DMS 273 treated with DMSO at 0.1 percent for 48 hours (cell line): Measurements from ENCODE around the gene CTTNBP2NL.
A peak's percentile ranks its signal among the peaks of the same experiment; 100 is the strongest.
"Not testable (repeated sequence)": the region's sequence is repeated elsewhere in the genome, so short reads cannot be mapped to it uniquely, and the experiment has no call there.

Experiments
- DNase-seq: peaks from one replicate; lab custom pipeline; 2025; lab: John Stamatoyannopoulos, UW

The CTTNBP2NL gene

DNA sequence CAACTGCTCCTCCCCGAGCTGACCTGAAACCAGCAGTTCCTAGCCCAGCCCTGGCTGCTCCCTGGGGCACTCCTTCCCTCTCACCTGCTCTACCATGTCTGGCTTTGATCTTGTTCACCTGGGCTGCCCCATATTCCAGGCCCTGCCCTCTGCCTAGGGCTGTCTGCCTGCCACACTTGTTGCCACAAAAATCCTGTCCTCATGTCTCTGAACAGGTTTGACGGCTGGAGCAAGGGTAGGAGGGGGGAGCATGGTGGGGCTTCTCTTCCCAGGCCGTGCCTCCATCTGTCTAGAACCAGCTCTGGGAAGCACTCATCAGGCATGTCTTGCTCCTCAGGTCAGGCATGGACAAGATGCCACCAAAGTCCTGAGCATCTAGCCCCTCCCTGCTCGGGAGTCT, 68.5 kb downstream of the CTTNBP2NL start:
- DNase-seq = no peak

DNA sequence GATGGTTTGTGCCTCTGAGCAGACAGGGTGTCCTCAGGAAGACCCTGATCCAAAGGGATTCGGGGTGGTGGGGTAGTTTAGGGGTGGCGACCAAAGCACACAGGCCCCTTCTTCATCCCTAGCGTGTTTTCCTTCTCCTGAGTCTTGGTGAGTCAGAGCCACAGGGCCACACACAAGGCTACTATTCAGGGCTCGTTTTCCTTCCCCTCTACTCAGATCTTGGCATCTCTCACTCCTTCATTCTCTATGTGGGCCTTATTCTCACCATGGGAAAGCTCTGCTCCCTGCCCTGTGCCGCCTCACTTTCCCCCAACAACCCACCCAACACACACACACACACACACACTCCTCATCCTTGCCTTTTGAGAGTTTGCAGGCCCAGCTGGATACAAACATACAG, 69.1 kb downstream of the CTTNBP2NL start:
- DNase-seq = no peak

DNA sequence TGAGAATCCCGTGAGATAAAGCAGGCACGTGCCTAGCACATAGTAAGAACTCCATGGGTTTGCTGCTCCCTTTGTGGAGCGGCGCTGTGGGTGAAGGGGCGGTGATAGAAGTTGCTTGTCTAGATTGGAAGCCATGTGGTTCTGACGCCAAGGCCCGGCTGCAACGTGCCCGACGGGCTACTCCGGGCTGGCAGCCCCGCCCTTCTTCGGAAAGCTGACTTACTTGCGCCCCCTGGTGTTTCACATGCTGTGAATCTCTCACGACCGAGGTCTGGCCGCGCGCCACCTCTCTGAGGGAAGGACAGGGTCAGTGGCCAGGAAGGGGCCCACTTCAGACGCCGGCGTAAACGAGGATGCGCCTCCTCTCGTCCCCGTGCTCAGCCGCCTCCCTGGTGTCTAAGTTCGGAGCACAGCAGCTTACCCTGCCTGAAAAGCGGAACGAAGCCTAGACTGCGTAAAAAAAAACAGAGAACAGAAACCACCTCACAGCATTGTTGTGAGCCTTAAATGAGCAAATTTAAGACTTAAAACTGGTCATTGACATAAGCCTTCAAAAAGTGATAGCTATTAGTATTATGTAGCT, 70.2 kb downstream of the CTTNBP2NL start:
- DNase-seq = peak; percentile 70

DNA sequence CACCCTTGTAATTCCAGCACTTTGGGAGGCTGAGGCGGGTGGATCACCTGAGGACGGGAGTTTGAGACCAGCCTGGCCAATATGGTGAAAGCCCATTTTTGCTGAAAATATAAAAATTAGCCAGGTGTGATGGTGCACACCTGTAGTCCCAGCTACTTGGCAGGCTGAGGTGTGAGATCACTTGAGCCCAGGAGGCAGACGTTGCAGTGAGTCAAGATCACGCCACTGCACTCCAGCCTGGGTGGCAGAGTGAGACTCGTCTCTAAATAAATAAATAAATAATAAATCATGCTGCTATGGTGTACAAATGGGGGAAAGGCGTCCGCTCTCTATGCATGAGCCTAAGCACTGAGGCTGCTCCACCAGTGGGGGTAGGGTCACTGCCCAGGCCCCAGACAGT, 74.3 kb downstream of the CTTNBP2NL start:
- not testable (repeated sequence) for DNase-seq

DNA sequence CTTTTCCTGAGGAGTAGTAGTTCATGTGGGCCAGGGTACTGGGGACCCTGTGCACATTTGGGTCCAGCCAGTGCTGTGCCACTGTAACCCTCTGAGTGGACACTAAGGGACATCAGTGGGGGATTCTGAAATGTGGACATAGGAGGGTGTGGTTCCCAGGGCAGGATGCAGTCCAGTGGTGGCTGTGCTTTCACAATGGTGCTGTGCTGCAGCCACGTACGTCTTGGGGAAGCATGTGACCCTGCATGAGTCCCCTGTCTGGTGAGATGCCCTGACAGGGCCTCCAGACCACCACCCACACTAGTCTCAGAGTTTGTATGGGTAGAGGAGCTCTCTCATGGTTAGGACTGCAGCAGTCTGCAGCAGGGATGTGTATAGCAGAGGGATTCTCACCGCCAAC, 75.0 kb downstream of the CTTNBP2NL start:
- no peak for DNase-seq

DNA sequence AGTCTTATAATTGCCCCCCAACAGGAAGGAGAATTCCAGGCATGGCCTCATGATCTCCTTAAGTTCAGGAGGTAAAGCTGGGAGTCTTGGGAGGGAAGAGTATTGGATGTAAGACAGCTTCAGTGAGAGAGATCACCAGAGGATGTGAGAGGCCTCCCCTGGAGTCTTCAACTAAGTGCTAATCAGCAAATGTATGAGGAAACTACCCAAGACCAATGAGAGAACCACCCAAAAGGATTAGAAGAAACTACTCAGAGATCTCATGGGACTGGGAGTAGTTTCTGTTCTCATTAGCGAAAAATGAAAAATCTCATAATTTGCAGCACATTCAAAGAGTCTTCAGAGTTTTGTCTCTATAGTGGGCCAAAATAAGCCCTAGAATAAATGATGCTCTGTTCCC, 76.1 kb downstream of the CTTNBP2NL start:
- no peak for DNase-seq

DNA sequence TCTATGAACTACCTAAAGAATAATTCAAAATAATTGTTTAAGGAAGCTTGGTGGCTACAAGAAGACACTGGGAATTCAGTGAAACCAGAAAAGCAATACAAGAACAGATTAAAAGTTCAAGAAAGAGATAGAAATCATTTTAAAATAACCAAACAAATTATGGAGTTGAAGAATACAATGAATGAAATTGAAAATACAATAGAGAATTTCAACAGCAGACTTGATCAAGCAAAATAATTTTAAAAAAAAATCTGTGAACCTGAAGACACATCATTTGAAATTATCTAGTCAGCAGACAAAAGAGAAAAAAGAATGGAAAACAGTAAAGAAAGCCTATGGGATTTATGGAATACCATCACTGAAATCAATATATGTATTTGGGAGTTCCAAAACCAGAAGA, 81.5 kb downstream of the CTTNBP2NL start:
- no peak for DNase-seq

DNA sequence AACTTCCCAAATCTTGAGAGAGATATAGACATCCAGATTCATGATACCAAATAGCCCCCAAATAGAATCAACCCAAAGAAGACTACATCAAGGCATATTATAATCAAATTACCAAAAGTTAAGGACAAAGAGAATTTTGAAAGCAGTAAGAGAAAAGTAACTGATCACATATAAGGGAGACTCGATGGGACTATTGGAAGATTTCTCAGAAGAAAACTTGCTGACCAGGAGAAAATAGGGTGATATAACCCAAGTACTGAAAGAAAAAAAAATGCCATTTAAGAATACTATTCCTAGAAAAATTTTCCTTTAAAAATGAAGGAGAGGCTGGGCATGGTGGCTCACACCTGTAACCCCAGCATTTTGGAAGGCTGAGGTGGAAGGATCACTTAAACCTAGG, 82.3 kb downstream of the CTTNBP2NL start:
- no peak for DNase-seq

DNA sequence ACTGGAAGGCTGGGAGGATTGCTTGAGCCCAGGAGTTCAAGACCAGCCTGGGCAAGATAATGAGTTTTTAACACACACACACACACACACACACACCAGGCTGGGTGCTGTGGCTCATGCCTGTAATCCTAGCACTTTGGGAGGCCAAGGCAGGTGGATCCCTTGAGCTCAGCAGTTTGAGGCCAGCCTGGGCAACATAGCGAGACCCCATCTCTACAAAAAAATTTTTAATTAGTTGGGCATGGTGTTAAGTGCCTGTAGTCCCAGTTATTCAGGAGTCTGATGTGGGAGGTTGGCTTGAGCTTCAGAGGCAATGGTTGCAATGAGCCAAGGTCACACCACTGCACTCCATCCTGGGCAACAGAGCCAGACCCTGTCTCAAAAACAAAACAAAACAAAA, 90.0 kb downstream of the CTTNBP2NL start:
- DNase-seq = not testable (repeated sequence)

DNA sequence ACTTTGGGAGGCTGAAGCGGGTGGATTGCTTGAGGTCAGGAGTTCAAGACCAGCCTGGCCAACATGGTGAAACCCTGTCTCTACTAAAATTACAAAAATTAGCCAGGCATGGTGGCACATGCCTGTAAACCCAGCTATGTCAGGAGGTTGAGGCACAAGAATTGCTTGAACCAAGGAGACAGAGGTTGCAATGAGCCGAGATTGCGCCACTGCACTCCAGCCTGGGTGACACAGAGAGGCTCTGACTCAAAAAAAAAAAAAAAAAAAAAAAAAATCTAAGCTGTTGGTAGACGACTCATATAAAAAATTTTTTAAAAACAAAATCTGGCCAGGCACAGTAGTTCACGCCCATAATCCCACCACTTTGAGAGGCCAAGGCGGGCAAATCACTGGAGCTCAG, 91.7 kb downstream of the CTTNBP2NL start:
- not testable (repeated sequence) for DNase-seq

DNA sequence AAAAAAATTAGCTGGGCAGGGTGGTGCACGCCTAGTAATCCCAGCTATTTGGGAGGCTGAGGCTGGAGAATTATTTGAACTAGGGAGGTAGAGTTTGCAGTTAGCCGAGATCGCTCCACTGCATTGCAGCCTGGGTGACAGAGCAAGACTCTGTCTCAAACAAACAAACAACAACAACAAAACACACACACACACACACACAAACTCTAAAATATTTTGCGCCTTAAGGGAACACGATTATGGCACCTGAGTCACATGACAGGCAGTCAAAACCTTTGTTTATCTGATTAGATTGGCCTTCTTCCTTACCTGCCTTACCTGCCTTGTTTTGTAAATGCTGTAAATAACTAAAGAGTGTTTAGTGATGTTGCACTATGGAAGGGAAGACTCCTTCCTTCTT, 92.1 kb downstream of the CTTNBP2NL start:
- no peak for DNase-seq

DNA sequence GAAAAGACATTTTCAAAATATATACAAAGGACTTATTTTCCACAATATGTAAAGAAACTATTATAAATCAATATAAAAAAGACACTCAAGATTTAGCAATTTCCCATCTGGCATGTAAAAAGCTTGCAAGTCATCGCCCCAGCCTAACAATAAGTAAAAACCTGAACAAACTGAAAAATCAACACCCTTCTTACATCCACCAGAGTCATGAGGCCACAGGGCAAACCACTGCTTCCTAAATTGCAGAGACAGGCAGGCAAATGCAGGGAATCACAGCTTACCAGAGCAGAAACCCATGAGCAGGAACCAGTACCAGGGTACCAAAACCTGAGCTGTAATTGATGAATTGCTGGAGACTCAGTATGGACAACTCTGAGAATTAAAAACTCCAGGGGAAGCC, 96.1 kb downstream of the CTTNBP2NL start:
- no peak for DNase-seq

DNA sequence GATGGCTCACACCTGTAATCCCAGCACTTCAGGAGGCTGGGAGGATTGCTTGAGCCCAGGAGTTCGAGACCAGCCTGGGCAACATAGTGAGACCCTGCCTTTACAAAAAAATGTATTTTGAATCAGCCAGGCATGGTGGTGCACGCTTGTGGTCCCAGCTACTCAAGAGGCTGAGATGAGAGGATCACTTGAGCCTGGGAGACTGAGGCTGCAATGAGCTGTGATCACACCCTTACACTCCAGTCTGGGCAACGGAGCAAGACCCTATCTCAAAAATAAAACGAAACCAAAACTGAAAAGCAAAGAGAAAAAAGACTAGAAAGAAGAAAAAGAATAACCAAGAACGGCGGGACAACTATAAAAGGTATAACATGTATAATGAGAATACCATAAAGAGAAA, 97.3 kb downstream of the CTTNBP2NL start:
- DNase-seq = no peak

DNA sequence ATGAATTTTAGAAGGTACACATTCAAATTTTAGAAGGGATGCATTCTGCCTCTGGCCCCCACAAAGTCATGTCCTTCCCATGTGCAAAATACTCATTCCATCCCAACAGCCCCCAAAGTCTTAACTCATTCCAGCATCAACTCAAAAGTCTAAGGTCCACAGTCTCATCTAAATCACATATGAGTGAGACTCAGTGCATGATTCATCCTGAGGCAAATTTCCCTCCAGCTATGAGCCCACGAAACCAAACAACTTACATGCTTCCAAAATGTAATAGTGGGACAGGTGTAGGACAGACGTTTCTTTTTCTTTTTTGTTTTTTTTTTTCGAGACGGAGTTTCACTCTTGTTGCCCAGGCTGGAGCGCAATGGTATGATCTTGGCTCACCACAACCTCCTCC, 100.3 kb downstream of the CTTNBP2NL start:
- no peak for DNase-seq

DNA sequence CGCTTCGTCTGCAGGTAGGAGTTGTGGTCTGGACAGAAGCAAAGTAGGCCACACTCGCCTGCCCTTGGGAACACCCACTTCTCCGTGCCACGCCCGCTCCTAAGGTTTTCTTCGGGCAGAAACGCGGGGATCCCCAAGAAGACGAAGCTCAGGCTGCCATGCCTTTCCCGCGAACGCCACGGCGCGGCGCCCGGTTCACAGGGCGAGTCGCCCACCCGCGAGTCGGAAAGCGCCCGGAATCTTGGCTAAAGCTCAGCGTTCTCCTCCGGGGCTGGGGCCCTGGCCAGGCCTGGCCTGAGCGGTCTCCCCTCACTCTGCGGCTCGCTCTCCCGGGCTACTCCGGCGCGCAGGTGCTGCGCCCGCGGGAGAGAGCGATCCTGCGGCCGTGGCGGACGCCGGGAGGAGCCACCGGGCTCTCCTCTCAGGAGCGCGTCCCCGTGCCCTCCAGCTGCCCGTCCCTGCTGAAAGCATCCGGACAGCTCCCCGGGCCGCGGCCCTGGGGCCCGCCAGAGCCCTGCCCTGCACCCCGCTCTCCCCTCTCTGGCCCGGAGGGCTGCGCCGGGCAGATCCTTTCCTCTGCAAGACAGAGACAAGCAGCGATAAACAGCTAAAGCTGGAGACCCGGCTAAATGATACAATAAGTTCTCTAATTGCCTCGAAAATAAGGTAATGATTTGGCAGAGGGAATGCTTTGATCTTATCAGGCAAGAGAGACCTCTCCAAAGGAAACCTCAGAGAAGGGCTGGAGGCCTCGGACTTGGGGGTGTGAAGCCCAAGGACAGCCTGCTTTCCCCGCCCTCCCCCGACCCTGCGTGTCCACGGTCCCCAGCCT, 106.0 kb downstream of the CTTNBP2NL start:
- no peak for DNase-seq

DNA sequence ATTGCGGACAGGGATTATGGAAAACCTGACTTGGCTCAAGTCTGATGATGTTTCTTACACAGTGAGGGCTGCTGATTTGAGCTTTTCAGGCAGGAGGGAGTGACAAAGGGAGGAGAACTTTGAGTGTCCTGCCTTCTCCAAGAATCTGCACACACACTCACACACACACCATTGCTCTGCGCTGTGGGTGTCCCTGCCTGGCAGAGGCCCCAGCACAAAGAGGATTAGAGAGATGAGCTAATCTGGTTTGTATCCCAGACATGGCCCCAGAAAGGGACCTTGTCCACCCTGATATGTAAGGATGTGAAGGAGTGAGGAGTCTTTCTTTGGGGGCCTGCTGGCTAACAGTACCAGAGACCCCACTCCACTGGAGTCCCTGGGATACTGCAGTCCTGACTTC, 106.8 kb downstream of the CTTNBP2NL start:
- no peak for DNase-seq

DNA sequence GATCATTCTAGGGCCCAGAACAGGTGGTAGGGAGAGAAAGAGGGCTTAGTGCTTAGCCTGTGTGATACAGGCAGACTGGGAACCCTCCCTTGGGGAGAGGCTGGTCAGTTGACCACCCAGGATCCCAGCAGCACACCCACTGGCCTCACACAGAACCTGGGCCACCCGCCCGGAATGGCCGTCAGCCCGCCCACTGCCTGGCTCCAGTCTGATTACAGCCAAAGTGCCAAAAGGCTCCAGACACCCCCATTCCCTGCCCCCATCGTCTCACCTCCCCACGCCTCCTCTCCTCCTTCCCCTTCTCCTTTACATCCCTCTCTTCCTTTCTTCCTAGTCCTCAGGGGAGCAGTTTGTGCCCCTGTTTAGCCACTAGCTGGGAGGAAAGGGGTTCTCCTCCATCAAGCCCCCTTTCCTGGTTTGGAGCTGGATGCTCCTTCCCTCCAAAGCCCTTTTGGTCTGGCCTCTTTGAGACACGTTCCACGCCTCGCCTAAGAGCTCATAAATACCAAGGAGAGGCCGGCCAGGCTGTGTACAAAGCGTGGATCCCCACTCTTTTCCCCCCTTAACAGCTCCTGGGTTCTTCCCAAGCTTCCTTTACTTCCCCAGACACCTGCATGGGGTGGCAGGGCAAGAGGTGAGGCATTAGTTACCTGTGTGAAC, 108.1 kb downstream of the CTTNBP2NL start:
- no peak for DNase-seq

DNA sequence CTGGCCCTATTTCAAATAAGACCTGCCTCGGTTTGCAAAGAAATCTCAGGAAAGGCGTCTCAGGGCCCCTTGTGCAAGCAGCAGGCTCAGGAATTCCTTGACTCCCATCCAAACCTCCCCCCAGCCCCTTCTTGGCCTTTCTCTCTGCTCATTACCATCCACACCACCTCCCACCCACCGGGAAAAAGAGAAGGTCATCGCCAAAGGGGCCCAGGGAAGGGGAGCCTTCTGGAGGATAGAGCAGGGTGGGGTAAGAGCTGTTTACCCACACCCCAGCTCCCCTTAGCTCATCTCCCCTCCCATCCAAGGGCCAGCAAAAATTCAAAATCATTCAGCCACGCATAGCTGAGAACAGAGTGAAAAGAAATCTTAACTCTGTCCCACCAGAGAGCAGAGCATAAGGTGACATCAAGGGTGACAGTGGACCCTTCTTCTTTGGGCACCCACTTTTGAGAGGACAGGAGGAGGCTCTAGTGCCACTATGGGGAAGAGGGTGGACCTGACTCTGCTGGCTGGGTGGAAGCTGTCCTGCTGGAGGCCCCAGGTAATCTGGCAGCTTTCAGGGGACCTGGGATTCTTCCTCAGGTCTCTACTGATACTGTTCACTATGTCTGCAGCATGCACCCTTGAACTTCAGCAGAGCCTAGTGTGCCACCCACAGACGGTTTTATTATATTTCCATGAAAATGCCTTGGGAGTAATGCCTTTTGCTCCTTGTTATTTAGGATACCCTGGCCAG, 108.8 kb downstream of the CTTNBP2NL start:
- no peak for DNase-seq

DNA sequence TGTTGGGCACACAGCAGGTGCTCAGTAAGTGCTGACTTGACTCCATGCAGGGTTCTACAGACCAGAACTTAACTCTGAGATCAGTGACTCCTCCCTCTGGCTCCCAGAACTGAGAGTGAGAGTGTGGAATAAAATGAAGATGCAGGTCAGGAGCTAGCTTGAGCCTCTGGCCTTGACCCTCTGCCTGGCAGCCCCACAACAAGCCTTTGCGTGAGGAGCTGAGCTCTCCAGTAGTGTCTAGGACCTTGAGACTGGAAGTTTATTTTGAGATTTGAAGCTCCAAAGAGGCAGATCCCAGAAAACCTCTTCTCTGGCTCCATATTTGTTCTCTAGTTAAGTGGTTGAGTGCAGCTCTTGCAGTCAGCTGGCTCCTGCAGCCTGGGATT, 109.4 kb downstream of the CTTNBP2NL start:
- no peak for DNase-seq

DNA sequence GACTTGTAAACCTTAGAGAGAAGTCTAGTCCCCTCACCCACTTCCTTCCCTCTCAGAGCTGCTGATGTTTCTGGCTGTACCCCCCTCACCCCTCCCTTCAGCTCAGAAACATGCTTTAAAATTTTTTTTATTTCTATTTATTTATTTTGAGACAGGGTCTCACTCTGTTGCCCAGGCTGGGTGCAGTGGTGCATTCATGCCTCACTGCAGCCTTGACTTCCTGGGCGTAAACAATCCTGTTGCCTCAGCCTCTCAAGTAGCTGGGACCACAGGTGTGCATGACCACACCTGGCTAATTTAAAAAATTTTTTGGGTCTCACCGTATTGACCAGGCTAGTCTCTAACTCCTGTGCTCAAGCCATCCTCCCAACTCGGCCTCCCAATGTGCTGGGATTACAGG, 109.9 kb downstream of the CTTNBP2NL start:
- no peak for DNase-seq

DNA sequence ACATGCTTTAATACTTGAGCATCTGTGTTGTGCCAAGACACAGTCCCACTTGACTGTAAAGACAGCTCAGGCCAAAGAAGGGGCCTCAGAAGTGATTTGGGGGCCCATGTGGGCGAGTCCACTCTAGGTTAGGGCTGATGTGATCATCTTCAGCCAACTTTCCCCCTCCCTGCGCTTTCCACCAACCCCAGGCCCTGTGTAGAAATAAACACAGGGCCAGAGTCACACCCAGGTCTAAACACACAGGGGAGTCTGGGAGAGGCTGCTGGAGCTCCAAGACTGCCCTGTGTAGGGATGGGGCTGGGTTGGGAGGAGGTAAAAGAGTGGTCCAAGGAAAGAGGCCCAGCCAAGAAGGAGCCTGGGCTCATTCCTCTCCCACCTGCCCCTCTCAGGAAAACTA, 110.3 kb downstream of the CTTNBP2NL start:
- DNase-seq = no peak

DNA sequence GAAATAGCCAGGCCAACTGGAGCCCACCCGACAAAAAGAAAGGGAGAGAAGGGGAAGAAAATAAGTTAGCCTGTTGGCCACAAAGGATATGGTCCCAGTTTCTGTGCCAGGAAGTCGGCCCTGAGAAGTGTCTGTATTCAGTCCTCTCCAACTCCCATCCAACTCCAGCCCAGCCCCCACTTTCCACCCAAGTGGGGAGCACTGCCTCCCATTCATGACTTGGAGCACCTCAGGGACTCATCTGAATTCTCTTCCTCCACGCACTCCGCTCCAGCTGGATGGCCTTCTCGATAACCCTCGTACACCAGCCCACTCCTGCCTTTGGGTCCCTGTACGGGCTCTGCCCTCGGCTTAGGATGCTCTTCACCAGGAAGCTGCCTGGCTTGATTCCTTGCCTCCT, 110.7 kb downstream of the CTTNBP2NL start:
- DNase-seq = no peak

DNA sequence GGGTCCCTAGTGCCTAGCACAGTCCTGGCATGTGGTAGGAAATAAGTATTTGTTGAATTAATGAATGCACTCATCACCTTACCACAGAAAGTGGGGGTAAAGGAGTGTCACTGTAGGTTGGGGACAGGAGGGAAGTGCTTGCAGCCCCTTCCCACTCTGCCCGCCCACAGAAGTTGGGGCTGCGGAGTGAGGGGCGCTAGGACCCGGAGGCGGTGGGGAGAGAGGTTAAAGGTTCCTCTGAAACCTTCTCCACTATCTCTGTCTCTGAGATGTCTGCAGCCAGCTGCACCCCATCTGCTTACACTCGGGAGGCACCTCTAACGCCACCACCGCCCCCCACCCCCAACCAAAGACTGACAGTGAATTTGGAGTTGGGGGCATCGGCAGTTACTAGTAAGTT, 111.3 kb downstream of the CTTNBP2NL start:
- no peak for DNase-seq
